ENCODE data around the gene OSBPL5.

Gene OSBPL5

GRCh38 chr11:3154001-3154599 lies 11.0 kb downstream of the OSBPL5 start (continued):
- TF ChIP-seq ZNF133 (tag by site-specific recombination; IDR thresholded peaks at IDR 0.05): no peak
- TF ChIP-seq ZNF768 (tag by site-specific recombination; IDR thresholded peaks at IDR 0.05): no peak
- TF ChIP-seq ZFHX2 (tag by site-specific recombination; conservative IDR thresholded peaks at IDR 0.05): peak; percentile 48; the same call in 1 of the 2 replicates
- TF ChIP-seq SCRT2 (tag by site-specific recombination; IDR thresholded peaks at IDR 0.05): 0 out of 2 replicates have a peak, but pooled peaks have one; percentile 26
- TF ChIP-seq PRDM6 (tag by site-specific recombination; IDR thresholded peaks at IDR 0.05): no peak
- no peak for TF ChIP-seq BCL6B (tag by site-specific recombination; IDR thresholded peaks at IDR 0.05)
- TF ChIP-seq ZNF239 (tag by site-specific recombination; IDR thresholded peaks at IDR 0.05): no peak
- no peak for TF ChIP-seq KLF17 (tag by site-specific recombination; IDR thresholded peaks at IDR 0.05)
- no peak for TF ChIP-seq ZNF350 (tag by site-specific recombination; IDR thresholded peaks at IDR 0.05)
- peak; percentile 92 for TF ChIP-seq ZSCAN16 (tag by site-specific recombination; IDR thresholded peaks at IDR 0.05)

- ChIA-PET CTCF (no interaction called here), POLR2A (no interaction called here)
- no peaks in the 10 kb centered on the region for H3K4me1 ChIP-seq (ENCODE audit: control insufficient read depth, insufficient read depth, low read length)
These were observed 11.7 kb downstream of the OSBPL5 start for GRCh38 chr11:3153291-3153861.

More at GRCh38 chr11:3153291-3153861, 11.7 kb downstream of the OSBPL5 start:
- TF ChIP-seq TSHZ1 (tag by site-specific recombination; IDR thresholded peaks at IDR 0.05; ENCODE audit: borderline replicate concordance) (no peak), ZNF112 (tag by site-specific recombination; IDR thresholded peaks at IDR 0.05) (no peak), ZNF155 (tag by site-specific recombination; IDR thresholded peaks at IDR 0.05) (no peak), YY1 (tag by site-specific recombination; IDR thresholded peaks at IDR 0.05) (no peak), YY2 (tag by site-specific recombination; IDR thresholded peaks at IDR 0.05) (no peak), ZNF274 (IDR thresholded peaks at IDR 0.05; ENCODE audit: low read length) (no peak), ZNF274 (tag by site-specific recombination; IDR thresholded peaks at IDR 0.05; ENCODE audit: borderline replicate concordance) (no peak), KLF1 (tag by site-specific recombination; IDR thresholded peaks at IDR 0.05) (no peak), ZNF670 (tag by site-specific recombination; IDR thresholded peaks at IDR 0.05; ENCODE audit: low read depth) (no peak), ZNF654 (tag by site-specific recombination; IDR thresholded peaks at IDR 0.05; ENCODE audit: low read depth) (no peak), ZNF791 (tag by site-specific recombination; IDR thresholded peaks at IDR 0.05) (no peak), SP3 (tag by site-specific recombination; IDR thresholded peaks at IDR 0.05) (no peak), ZNF639 (tag by site-specific recombination; IDR thresholded peaks at IDR 0.05) (no peak), ZNF354C (tag by site-specific recombination; IDR thresholded peaks at IDR 0.05; ENCODE audit: borderline replicate concordance, low read depth) (no peak), ZFHX2 (tag by site-specific recombination; conservative IDR thresholded peaks at IDR 0.05) (no peak), ZBTB8A (tag by site-specific recombination; IDR thresholded peaks at IDR 0.05) (no peak), ZNF585B (tag by site-specific recombination; IDR thresholded peaks at IDR 0.05) (no peak), ZBTB21 (tag by site-specific recombination; IDR thresholded peaks at IDR 0.05) (no peak), ZNF132 (tag by site-specific recombination; IDR thresholded peaks at IDR 0.05; ENCODE audit: borderline replicate concordance) (no peak), MEIS1 (CRISPR knock-in tag; IDR thresholded peaks at IDR 0.05; ENCODE audit: borderline replicate concordance) (no peak)
- H3K9me3 ChIP-seq (ENCODE audit: control insufficient read depth, insufficient read depth, low read depth, low read length): no peaks in the 10 kb centered on the region
- no peaks in the 10 kb centered on the region for H3K36me3 ChIP-seq (ENCODE audit: control insufficient read depth in 2 of 2, insufficient read depth in 1 of 2, low read length in 2 of 2)
- no peak overlapping the region for H3K4me3 ChIP-seq (ENCODE audit: low read depth, low read length)
- no peak overlapping the region for H3K27ac ChIP-seq (ENCODE audit: extremely low read depth, low read depth, low read length)

All from HEK293 (cell line).